Dendritic cell treated with granulocyte-macrophage colony-stimulating factor and Interleukin-4, amounts not matched to agents 40 ng/mL and 50 ng/mL, for 4 days (primary cell): Measurements from ENCODE around the gene ZNF511.

Experiments
- H3K27ac Mint-ChIP-seq: one replicate; pipeline ENCODE4 v1.8.0; 2022; ENCODE audit warnings: mild to moderate bottlenecking, mixed read lengths
- H3K27me3 Mint-ChIP-seq: one replicate; pipeline ENCODE4 v1.8.0; 2022; ENCODE audit warnings: mild to moderate bottlenecking, mixed read lengths
- H3K36me3 Mint-ChIP-seq: one replicate; pipeline ENCODE4 v1.8.0; 2022; ENCODE audit warnings: low read depth, mixed read lengths
- H3K4me1 Mint-ChIP-seq: one replicate; pipeline ENCODE4 v1.8.0; 2022; ENCODE audit warnings: low read depth, mixed read lengths
- H3K4me3 Mint-ChIP-seq: one replicate; pipeline ENCODE4 v1.8.0; 2022; ENCODE audit warnings: mild to moderate bottlenecking, moderate library complexity, mixed read lengths
- H3K9me3 Mint-ChIP-seq: one replicate; pipeline ENCODE4 v1.8.0; 2022; ENCODE audit warnings: mixed read lengths
- intact Hi-C: fragments of 100-400 bp; cut with micrococcal nuclease; formaldehyde crosslinking; loops from one replicate; pipeline ENCODE4 v1.15.0; 2022

The ZNF511 gene

DNA sequence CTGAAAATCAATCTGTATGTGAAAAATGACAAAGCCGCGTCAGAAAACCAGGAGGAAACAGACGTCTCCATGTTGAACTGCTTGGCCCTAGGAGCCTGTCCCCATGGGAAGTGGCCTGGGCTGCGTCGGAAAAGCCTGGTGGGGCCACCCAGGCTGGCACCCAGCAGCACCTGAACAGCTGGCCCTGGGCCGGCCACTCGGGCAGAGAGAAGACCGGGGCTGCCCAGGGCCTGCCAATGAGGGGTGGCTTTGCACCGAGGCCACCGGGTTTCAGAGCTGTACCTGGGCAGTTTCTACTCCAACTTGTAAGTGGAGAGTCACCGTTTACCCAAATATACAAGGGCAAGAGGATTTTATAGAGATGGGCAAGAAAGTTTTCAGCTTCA lies 50.2 kb downstream of the ZNF511 start:
- no peak overlapping the region for H3K4me3 Mint-ChIP-seq
- H3K27ac Mint-ChIP-seq, result peak overlapping the region; percentile 39
- intact Hi-C loops, result loop anchor here (2.0 to 5.0 kb wide), 2 partner anchors 20 to 33 kb away; partner anchors contain the start of genes MTG1 and PAOX

DNA sequence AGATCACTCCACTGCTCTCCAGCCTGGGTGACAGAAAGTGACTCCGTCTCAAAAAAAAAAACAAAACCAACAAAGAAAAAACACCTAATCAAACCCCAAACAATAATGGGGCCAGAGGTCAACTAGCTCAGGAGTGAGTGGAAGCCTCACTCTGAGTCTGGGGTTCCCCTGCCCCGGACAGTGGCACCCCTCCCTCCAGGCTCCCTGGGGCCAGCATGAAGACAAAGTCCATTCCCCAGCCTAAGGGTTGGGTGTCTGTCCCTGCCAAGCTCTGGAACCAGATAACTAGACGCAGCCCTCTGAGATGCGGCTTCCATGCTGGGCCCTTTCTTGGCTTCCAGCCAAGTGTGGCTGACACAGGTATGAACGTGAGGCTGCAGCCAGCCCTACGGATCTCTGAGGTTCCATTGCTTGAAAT lies 50.8 kb downstream of the ZNF511 start:
- H3K4me3 Mint-ChIP-seq, result no peak overlapping the region
- H3K9me3 Mint-ChIP-seq, result no peaks in the 10 kb centered on the region
- H3K27me3 Mint-ChIP-seq, result no peaks in the 10 kb centered on the region
- intact Hi-C loops, result loop anchor here (2.0 to 5.0 kb wide), 2 partner anchors 19 to 33 kb away; partner anchors contain the start of genes MTG1 and PAOX
- H3K4me1 Mint-ChIP-seq, result peaks cover 16% of the 10 kb centered on the region
- H3K36me3 Mint-ChIP-seq, result peaks cover 53% of the 10 kb centered on the region
- no peak overlapping the region for H3K27ac Mint-ChIP-seq

More for the DNA sequence above, 50.2 kb downstream of the ZNF511 start:
- peaks cover 54% of the 10 kb centered on the region for H3K36me3 Mint-ChIP-seq
- H3K9me3 Mint-ChIP-seq, result no peaks in the 10 kb centered on the region
- peaks cover 16% of the 10 kb centered on the region for H3K4me1 Mint-ChIP-seq
- H3K27me3 Mint-ChIP-seq, result no peaks in the 10 kb centered on the region

DNA sequence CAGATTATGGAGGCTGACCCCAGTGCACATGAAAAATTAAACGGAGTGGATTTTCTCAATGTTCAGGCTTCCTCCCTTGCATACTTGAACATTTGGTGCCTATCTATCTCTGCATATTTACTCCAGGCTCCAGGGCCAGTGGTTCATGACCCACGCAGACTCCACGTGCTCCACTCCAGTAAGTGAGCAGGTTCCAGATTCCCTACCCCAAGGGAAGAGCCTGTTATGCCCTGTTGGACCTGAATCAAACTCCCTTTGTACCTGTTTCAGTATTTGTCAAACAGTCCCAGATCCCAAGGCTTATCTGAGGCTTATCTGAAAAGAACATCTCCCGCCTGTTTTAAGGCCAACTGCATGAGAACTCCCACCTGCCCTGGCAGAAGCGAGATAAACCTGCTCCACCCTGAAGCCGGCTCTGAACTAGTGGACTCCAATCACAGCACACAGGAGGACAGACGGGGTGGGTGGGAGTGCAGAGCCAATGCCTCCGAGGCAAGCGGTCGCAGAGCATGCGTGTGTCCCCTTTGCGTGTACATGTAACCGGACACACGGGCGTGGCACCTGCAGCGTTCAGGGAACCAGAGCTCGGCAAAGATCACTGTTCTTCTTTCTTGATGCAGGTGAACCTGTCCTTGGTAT lies 51.4 kb downstream of the ZNF511 start:
- Mint-ChIP-seq H3K36me3 (peaks cover 53% of the 10 kb centered on the region), H3K4me3 (no peak overlapping the region), H3K9me3 (no peaks in the 10 kb centered on the region), H3K4me1 (peaks cover 16% of the 10 kb centered on the region), H3K27ac (no peak overlapping the region), H3K27me3 (no peaks in the 10 kb centered on the region)
- intact Hi-C loops, result loop anchor here (2.0 to 5.0 kb wide), 2 partner anchors 19 to 32 kb away; partner anchors contain the start of genes MTG1 and PAOX

DNA sequence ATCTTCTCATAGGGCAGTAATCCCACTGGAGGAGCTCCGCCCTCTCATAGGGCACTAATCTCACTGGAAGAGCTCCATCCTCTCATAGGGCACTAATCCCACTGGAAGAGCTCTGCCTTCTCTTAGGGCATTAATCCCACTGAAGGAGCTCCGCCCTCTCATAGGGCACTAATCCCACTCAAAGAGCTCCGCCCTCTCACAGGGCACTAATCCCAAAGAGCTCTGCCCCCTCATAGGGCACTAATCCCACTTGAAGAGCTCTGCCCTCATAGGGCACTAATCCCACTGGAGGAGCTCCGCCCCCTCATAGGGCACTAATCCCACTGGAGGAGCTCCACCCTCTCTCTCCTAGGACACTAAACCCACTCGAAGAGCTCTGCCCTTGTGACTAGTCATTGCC lies 52.5 kb downstream of the ZNF511 start:
- H3K36me3 Mint-ChIP-seq, result peaks cover 53% of the 10 kb centered on the region
- H3K27me3 Mint-ChIP-seq, result no peaks in the 10 kb centered on the region
- intact Hi-C loops, result no loop called here
- H3K4me3 Mint-ChIP-seq, result no peak overlapping the region
- H3K9me3 Mint-ChIP-seq, result no peaks in the 10 kb centered on the region
- peaks cover 12% of the 10 kb centered on the region for H3K4me1 Mint-ChIP-seq
- peak overlapping the region; percentile 5 for H3K27ac Mint-ChIP-seq

DNA sequence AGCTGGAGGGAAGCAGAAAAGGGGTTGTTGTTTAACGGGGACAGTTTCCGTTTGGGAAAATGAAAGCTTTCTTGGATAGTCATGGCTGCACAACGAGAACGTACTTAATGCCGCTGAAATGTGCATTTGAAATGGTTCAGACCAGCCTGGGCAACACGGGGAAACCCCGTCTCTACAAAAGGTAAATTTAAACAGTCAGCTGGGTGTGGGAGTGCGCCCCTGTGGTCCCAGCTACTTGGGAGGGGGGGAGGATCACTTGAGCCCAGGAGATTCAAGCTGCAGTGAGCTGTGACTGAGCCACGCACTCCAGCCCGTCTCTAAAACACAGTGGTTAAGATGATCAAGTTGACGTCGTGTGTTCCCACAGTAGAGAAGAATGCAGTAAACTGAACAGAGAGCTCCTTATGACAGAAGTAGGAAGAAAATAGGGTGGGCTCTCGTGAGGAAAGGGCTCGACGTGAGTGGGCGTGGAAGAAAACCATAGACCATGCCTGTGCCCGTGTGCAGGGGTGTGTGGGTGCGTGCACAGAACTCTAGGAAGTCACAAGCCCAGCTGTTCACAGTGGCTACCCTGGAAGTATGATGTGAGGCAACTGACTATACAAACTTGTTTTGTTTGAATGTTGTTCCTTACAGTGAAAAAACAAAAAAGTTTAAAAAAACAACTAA lies 53.2 kb downstream of the ZNF511 start:
- no peaks in the 10 kb centered on the region for H3K9me3 Mint-ChIP-seq
- H3K4me1 Mint-ChIP-seq, result peaks cover 10% of the 10 kb centered on the region
- H3K4me3 Mint-ChIP-seq, result no peak overlapping the region
- no peaks in the 10 kb centered on the region for H3K27me3 Mint-ChIP-seq
- intact Hi-C loops, result no loop called here
- peaks cover 55% of the 10 kb centered on the region for H3K36me3 Mint-ChIP-seq
- H3K27ac Mint-ChIP-seq, result peak overlapping the region; percentile 5
